ENCODE results near the gene M6PR. TPM values are rescaled to one million over a fixed set of nuclear protein-coding genes. Genes with fewer than 3 reads are reported as not detected.

M6PR gene
- total RNA-seq, 3 donors from 2014 or later = 118 to 149 (median 138) TPM

DNA sequence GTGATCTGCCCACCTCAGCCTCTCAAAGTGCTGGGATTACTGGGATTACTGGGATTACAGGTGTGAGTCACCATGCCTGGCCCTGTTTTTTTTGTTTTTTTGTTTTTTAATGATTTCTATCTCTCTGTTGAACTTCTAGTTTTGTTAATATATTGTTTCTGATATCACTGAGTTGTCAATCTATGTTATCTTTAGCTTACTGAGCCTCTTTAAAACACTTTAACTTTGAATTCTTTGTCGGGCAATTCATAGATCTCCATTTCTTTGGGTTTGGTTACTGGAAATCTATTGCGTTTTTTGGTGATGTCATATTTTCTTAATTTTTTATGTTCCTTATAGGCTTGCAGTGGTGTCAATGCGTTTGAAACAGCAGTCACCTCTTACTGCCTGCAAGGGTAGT is 30.7 kb upstream of the M6PR start:
- no peak overlapping the region for H3K4me3 ChIP-seq
- H3K36me3 ChIP-seq = no peaks in the 10 kb centered on the region
- H3K27me3 ChIP-seq = no peaks in the 10 kb centered on the region
- H3K4me1 ChIP-seq = no peaks in the 10 kb centered on the region
- DNase-seq (ENCODE audit: low spot score in 2 of 2) = no peak
- no peak overlapping the region for H3K27ac ChIP-seq
- TF ChIP-seq POLR2A (IDR thresholded peaks at IDR 0.05) (no peak), POLR2AphosphoS5 (IDR thresholded peaks at IDR 0.05) (no peak)
- TF ChIP-seq, protein P1, sequence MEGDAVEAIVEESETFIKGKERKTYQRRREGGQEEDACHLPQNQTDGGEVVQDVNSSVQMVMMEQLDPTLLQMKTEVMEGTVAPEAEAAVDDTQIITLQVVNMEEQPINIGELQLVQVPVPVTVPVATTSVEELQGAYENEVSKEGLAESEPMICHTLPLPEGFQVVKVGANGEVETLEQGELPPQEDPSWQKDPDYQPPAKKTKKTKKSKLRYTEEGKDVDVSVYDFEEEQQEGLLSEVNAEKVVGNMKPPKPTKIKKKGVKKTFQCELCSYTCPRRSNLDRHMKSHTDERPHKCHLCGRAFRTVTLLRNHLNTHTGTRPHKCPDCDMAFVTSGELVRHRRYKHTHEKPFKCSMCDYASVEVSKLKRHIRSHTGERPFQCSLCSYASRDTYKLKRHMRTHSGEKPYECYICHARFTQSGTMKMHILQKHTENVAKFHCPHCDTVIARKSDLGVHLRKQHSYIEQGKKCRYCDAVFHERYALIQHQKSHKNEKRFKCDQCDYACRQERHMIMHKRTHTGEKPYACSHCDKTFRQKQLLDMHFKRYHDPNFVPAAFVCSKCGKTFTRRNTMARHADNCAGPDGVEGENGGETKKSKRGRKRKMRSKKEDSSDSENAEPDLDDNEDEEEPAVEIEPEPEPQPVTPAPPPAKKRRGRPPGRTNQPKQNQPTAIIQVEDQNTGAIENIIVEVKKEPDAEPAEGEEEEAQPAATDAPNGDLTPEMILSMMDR (IDR thresholded peaks at IDR 0.05) = no peak
- peaks cover 24 to 33% of the 10 kb centered on the region in 2 donors for H3K9me3 ChIP-seq
- intact Hi-C loops (cut with DNase I; ENCODE audit: low total_unique reads) = no loop called here

DNA sequence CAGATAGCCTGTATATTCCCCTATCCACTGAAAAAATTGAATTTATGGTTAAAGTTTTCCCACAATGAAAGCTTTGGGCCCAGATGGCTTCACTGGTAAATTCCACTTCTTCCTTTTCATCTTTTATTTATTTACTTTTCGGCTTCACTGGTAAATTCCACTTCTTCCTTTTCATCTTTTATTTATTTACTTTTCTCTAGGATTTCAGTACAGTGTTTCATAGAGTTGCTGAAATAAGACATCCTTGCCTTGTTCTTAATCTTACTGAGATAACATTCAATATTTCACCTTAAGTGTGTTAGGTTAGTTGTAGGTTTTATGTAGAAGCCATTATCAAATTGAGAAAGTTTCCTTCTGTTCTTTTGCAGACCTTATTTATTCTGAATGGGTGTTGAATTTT is 21.0 kb upstream of the M6PR start:
- no peak for DNase-seq (ENCODE audit: low spot score in 2 of 2)
- no peak overlapping the region for H3K27ac ChIP-seq
- H3K4me3 ChIP-seq = no peak overlapping the region
- no peaks in the 10 kb centered on the region for H3K27me3 ChIP-seq
- no peak for TF ChIP-seq POLR2A (IDR thresholded peaks at IDR 0.05)
- TF ChIP-seq POLR2AphosphoS5 (IDR thresholded peaks at IDR 0.05) = no peak
- TF ChIP-seq, protein P1 (IDR thresholded peaks at IDR 0.05) = no peak
- H3K36me3 ChIP-seq = no peaks in the 10 kb centered on the region
- no peaks in the 10 kb centered on the region for H3K4me1 ChIP-seq
- peaks cover 19 to 35% of the 10 kb centered on the region in 2 donors for H3K9me3 ChIP-seq
- intact Hi-C loops (cut with DNase I; ENCODE audit: low total_unique reads) = no loop called here

DNA sequence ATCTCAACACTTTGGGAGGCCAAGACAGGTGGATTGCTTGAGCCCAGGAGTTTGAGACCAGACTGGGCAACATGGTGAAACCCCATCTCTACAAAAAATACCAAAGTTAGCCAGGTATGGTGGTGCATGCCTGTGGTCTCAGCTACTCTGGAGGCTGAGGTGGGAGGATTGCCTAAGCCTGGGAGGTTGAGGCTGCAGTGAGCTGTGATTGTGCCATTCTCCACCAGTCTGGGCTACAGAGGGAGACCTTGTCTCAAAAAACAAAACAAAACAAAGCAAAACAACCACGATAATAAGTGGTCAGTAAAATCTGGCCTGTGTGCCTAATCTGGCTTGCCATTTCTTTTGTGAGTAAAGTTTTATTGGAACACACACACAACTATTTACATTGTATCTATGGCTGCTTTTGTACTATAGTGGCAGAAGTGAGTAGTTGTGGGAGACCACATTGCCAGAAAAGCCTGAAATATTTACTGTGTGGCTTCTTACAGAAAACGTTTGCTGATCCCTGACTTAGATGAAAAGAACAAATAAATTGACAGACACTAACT is 20.5 kb upstream of the M6PR start:
- H3K27me3 ChIP-seq = no peaks in the 10 kb centered on the region
- TF ChIP-seq POLR2AphosphoS5 (IDR thresholded peaks at IDR 0.05) = no peak
- no peak for TF ChIP-seq POLR2A (IDR thresholded peaks at IDR 0.05)
- TF ChIP-seq, protein P1 (IDR thresholded peaks at IDR 0.05) = no peak
- intact Hi-C loops (cut with DNase I; ENCODE audit: low total_unique reads) = no loop called here
- H3K9me3 ChIP-seq = peaks cover 19 to 35% of the 10 kb centered on the region in 2 donors
- H3K36me3 ChIP-seq = no peaks in the 10 kb centered on the region
- no peak overlapping the region for H3K4me3 ChIP-seq
- H3K27ac ChIP-seq = no peak overlapping the region
- DNase-seq (ENCODE audit: low spot score in 2 of 2) = no peak
- no peaks in the 10 kb centered on the region for H3K4me1 ChIP-seq

DNA sequence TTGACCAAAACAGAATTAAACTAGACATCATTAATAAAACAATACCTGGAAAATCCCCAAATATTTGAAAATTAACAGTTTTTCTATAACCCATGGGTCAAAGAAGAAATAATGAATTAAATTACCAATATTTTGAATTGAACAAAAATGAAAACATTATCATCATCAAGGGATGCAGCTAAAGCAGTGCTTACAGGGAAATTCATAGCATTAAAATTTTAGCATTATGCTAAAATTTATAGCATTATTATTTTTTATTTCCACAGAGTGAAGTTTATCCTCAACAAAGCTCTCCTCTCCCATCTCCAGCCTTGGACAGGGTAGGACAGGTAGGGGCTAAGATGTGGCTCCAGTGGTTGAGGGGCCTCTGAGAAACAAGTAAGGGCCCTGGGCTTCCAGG is 19.3 kb upstream of the M6PR start:
- TF ChIP-seq, protein P1 (IDR thresholded peaks at IDR 0.05) = no peak
- TF ChIP-seq POLR2A (IDR thresholded peaks at IDR 0.05) = no peak
- TF ChIP-seq POLR2AphosphoS5 (IDR thresholded peaks at IDR 0.05) = no peak
- no peak for DNase-seq (ENCODE audit: low spot score in 2 of 2)
- no peak overlapping the region for H3K4me3 ChIP-seq
- peaks cover 19 to 35% of the 10 kb centered on the region in 2 donors for H3K9me3 ChIP-seq
- intact Hi-C loops (cut with DNase I; ENCODE audit: low total_unique reads) = no loop called here
- H3K4me1 ChIP-seq = no peaks in the 10 kb centered on the region
- H3K27me3 ChIP-seq = no peaks in the 10 kb centered on the region
- H3K27ac ChIP-seq = no peak overlapping the region
- no peaks in the 10 kb centered on the region for H3K36me3 ChIP-seq

DNA sequence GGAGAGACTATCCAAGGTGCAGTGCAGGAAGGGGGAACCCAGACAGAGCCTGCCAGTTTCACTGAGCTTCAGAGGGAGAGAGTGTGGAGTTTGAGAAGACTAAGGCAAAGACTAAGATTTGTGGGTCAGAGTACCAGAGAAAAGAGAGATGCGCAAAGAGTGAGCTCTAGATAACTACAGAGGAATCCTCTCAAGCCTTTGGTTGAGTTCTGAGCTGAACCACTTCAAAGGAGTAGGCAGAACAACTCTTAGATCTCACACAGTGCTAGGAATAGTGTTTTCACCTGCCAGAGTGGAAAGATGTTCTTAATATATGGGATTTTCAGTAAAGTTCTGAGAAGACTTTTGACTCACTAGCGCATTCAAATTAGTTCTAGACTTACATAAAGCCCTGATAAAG is 10.7 kb upstream of the M6PR start:
- Histone ChIP-seq H3K27ac (no peak overlapping the region), H3K9me3 (no peaks in the 10 kb centered on the region), H3K27me3 (no peaks in the 10 kb centered on the region), H3K4me1 (no peaks in the 10 kb centered on the region), H3K4me3 (no peak overlapping the region), H3K36me3 (no peaks in the 10 kb centered on the region)
- intact Hi-C loops (cut with DNase I; ENCODE audit: low total_unique reads) = no loop called here
- TF ChIP-seq POLR2A (IDR thresholded peaks at IDR 0.05) (no peak), POLR2AphosphoS5 (IDR thresholded peaks at IDR 0.05) (no peak)
- TF ChIP-seq, protein P1 (IDR thresholded peaks at IDR 0.05) = no peak
- no peak for DNase-seq (ENCODE audit: low spot score in 2 of 2)

All from breast epithelium (tissue), 4 donors.